Measurements from ENCODE around the gene PDE1C.

PDE1C gene

DNA sequence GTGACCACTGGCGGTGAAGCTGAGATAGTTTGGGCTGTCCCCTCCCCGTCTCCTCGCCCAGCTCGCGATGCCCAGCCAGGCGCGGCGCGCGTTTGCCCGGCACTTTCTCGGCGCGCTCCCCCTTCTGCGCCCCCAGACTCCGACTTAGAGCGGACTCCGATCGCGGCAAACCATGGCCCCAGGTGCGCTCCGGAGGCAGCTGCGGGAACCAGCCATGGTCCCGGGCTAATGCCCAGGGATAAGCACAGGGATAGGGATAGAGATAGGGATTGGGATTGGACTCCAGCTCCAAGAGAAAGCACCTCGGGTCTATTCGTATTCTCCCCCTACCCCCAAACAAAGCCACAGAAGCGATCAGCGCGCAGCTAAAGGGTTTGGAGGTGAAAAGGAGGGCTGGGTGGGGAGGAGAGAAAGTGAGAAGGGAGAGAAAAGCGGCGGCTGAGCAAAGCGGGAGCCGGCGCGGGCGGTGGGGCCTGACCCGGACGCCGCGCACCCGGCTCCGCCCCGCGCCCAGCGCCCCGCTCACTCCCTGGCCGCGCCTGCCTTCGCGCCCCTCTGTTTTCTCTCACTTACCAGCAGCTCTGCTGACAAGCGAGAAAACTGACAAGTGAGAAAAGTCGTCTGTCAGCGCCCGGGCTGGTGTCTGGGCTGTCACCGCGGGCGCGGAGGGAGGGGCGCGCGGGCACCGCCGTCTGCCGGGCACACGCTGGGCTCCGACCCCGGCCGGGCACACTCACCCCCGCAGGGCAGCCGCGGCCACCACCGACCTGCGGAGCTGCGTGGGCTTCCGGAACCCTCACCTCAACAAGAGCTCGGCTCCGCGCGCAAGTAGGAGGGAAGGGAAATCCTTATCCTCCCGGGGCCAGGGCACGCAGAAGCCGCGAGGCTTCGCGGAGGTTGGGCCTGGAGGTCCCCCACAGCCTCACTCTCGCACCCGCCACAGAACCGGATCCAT, at the start of gene PDE1C:
Gene PDE1C (minus strand): TSS at position 2 of the 955 bp plus-strand sequence.
- no peak for DNase-seq (ENCODE audit: low read depth)
- TF ChIP-seq CTCF (IDR thresholded peaks at IDR 0.05; ENCODE audit: insufficient read depth, low read depth, low read length, missing control alignments), result no peak
- no peak within 1 kb of the TSS for H3K4me3 ChIP-seq (ENCODE audit: low read depth, low read length)

GRCh38 chr7:32119790-32120196, 49.6 kb upstream of the PDE1C start:
- no peak for TF ChIP-seq CTCF (IDR thresholded peaks at IDR 0.05; ENCODE audit: insufficient read depth, low read depth, low read length, missing control alignments)
- DNase-seq (ENCODE audit: low read depth), result no peak
- no peak overlapping the region for H3K4me3 ChIP-seq (ENCODE audit: low read depth, low read length)

DNA sequence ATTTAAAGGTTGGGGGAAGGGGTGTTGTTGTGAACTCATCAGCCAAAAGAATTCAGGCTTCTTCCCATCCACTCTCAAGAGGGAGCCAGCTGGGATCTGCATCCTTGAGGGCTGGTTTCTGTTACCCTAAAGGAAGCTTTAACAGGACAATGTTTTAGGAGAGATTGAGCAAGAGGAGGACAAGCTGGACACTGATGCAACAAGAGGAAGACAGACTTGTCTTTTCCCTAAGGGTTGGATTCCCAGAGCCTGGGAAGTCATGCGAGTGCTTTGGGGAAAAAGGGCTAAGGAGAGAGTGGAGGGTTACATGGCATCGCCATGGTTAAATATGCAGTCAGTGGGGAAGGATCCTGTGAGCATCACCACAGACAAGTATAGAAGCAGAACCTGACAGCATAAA, 47.6 kb upstream of the PDE1C start:
- H3K4me3 ChIP-seq (ENCODE audit: low read depth, low read length), result no peak overlapping the region
- TF ChIP-seq CTCF (IDR thresholded peaks at IDR 0.05; ENCODE audit: insufficient read depth, low read depth, low read length, missing control alignments), result no peak
- no peak for DNase-seq (ENCODE audit: low read depth)

- no peak for DNase-seq (ENCODE audit: low read depth)
- no peak for TF ChIP-seq CTCF (IDR thresholded peaks at IDR 0.05; ENCODE audit: insufficient read depth, low read depth, low read length, missing control alignments)
- no peak overlapping the region for H3K4me3 ChIP-seq (ENCODE audit: low read depth, low read length)
These were observed 46.2 kb upstream of the PDE1C start for GRCh38 chr7:32116436-32116835.

DNA sequence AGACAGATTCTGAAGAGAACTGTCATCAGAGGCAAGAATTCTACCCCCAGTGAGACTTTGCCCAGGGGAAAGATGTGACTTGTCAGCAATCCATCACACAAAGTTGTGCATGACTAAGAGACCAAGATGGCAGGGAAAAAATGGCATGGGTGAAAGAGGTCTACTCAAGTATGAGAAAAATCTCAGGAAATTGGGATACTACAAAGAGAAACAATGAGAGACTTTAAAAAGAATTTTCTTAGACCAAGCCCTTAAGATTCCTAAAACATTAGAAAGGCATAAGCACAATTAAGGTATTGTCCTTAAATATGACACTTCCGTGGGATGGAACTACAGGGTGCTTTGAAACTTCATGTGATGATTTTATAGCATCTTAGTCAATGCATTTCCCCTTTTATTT, 45.6 kb upstream of the PDE1C start:
- TF ChIP-seq CTCF (IDR thresholded peaks at IDR 0.05; ENCODE audit: insufficient read depth, low read depth, low read length, missing control alignments), result no peak
- H3K4me3 ChIP-seq (ENCODE audit: low read depth, low read length), result no peak overlapping the region
- DNase-seq (ENCODE audit: low read depth), result no peak

DNA sequence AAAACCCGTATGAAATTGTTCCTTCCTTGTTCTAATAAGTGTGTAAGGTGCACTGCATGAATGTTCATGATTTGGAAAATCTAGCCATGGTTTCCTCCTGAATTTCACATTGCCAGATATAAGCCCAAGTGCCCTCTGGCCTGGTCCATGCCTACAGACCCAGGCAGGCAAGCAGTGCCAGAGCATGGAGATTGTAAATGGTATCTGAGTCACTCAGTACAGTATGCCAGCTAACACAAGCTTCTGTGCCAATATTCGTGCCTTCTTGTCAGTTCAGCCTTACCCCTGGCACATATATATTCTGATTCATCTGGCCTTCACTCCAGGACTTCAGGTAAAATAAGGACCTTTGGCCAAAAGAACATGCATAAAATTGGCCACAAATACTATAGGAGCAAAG, 38.4 kb upstream of the PDE1C start:
- no peak overlapping the region for H3K4me3 ChIP-seq (ENCODE audit: low read depth, low read length)
- TF ChIP-seq CTCF (IDR thresholded peaks at IDR 0.05; ENCODE audit: insufficient read depth, low read depth, low read length, missing control alignments), result no peak
- DNase-seq (ENCODE audit: low read depth), result no peak

Data from GM12865 (cell line).